Stimulated activated naive B cell treated with anti-CD40 and anti-IgM and Interleukin-4, amounts not matched to agents 10 μg/mL and 1 μg/mL and 100 μg/mL, for 72 hours (primary cell): ENCODE results near the gene ANO9.
"Not testable (repeated sequence)": the region's sequence is repeated elsewhere in the genome, so short reads cannot be mapped to it uniquely, and the experiment has no call there.

ENCODE experiments used
- ATAC-seq, 2 donors: fragments of 150-1000 bp; cut with Tn5 transposase; replicated peaks; 2 replicates each; pipeline ENCODE4 v1.10.0; 2021; ENCODE audit warnings: moderate library complexity in 1 of 2
- DNase-seq: peaks from one replicate; pipeline ENCODE4 v3.0.0; 2021
- H3K27ac Mint-ChIP-seq: one replicate; pipeline ENCODE4 v1.8.0; 2022; ENCODE audit warnings: mild to moderate bottlenecking, mixed read lengths
- H3K27me3 Mint-ChIP-seq, 2 donors: one replicate each; pipeline ENCODE4 v1.8.0; 2022; ENCODE audit warnings: mixed read lengths in 2 of 2
- H3K36me3 Mint-ChIP-seq, 2 donors: one replicate each; pipeline ENCODE4 v1.8.0; 2022; ENCODE audit warnings: mixed read lengths in 2 of 2, mild to moderate bottlenecking in 1 of 2
- H3K4me1 Mint-ChIP-seq, 2 donors: one replicate each; pipeline ENCODE4 v1.8.0; 2022; ENCODE audit warnings: mixed read lengths in 2 of 2, mild to moderate bottlenecking in 1 of 2
- H3K4me3 Mint-ChIP-seq, 2 donors: one replicate each; pipeline ENCODE4 v1.8.0; 2022; ENCODE audit warnings: mild to moderate bottlenecking in 2 of 2, mixed read lengths in 2 of 2, moderate library complexity in 1 of 2
- H3K9me3 Mint-ChIP-seq, 2 donors: one replicate each; pipeline ENCODE4 v1.8.0; 2022; ENCODE audit warnings: mixed read lengths in 2 of 2, mild to moderate bottlenecking in 1 of 2

Gene ANO9

DNA sequence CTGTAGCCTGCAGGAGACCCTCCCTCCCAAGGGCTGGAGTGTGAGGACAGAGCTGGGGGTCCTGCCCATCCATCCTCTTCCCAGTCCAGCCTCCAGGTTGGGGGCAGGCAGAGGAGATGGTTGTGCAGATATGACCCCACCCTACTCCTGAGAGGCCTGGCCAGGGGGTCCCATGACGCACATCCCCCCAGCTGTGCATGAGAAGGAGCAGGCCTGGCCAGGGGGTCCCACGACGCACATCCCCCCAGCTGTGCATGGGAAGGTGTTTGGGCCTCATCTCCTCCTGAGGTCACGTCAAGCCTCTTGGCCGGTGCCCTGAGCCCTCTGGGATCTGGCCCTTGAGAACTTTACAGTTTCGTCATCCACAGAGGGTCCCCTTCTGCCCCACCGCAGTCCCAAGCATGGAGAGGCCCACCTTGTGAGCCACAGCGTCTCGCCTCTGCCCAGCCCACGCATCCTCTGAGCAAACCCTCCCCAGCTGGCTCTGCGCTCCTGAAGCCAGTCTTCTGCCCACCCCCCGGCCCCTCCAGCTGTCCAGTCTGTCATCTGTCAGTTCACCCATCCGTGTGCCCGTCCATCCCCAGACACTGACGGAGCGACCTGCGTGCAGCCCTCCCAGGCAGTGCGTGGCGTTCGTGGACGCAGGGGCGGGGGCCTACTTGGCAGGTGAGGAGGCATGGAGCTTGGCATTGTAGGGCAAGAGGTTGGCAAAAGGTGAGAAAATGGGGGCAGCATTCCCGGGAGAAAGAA is 2.3 kb downstream of the ANO9 start:
- H3K4me3 Mint-ChIP-seq, result no peak overlapping the region
- H3K27ac Mint-ChIP-seq, result peak overlapping the region; percentile 69
- no peaks in the 10 kb centered on the region for H3K9me3 Mint-ChIP-seq
- H3K4me1 Mint-ChIP-seq, result peaks cover 15 to 20% of the 10 kb centered on the region in 2 donors
- H3K27me3 Mint-ChIP-seq, result peaks cover 4 to 23% of the 10 kb centered on the region in 2 donors
- ATAC-seq, result no peak
- peaks cover 4 to 7% of the 10 kb centered on the region in 2 donors for H3K36me3 Mint-ChIP-seq
- no peak for DNase-seq

DNA sequence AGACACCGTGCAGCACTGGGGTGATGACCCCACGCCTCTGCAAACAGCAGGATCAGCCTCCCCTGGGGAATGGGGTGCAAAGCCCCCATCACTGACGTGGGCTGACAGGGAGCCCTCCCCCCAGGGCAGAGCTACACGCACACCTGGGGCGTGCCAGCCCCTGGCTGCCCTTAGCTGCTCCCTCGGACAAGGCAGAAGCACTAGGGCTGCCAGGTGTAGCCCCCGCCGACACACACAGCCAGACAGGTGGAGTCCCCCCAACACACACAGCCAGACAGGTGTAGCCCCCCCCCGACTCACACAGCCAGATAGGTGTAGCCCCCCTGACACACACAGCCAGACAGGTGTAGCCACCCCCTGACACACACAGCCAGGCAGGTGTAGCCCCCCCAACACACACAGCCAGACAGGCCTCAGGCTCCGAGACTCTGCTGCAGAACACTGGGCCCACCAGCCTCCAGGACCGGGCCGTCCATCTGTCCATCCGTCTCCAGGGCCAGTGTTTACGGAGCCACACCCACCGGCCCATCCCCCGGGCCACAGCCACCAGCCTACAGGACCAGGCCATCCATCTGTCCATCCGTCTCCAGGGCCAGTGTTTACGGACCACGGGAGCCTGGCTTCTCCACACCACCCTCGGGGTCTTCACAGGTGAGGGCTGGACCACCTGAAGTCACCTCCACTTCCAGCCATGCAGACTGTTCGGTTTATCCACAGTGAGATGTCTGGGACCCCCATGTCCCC is 3.5 kb downstream of the ANO9 start:
- ATAC-seq (no peak), DNase-seq (no peak)
- Mint-ChIP-seq H3K9me3 (no peaks in the 10 kb centered on the region), H3K4me1 (peaks cover 15 to 18% of the 10 kb centered on the region in 2 donors), H3K27ac (no peak overlapping the region), H3K36me3 (peaks cover 4 to 7% of the 10 kb centered on the region in 2 donors), H3K27me3 (peaks cover 4 to 17% of the 10 kb centered on the region in 2 donors), H3K4me3 (no peak overlapping the region)

DNA sequence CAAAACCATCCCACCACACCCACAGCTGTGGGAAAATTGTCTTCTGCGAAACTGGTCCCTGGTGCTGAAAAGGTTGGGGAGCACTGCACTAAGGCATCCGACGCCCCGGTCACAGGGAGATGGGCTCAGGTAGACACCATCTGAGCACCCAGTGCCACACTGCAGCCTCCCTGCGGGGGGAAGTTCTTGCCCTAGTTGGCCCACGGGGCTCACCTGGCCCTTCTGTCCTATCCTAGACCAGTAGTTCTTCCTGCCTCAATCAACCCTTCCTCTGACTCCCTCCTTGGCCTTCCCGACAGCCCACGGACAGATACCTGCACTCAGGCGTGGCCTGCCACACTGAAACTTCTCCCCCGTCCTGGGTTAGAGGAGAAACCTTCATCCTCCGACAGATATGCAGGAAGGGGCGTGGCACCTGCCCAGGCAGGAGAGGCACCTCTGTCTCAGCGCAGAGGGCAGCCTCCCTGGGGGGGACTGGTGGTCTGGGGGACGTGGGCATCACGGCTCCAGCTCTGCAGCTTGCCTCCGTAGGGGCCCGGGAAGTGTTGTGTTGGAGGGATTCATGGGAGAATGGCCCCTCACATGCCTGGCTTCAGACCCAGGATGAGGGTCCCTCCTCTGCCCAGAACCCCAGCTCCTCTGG is 4.5 kb downstream of the ANO9 start:
- Mint-ChIP-seq H3K4me1 (peaks cover 15 to 18% of the 10 kb centered on the region in 2 donors), H3K36me3 (peaks cover 4 to 7% of the 10 kb centered on the region in 2 donors), H3K4me3 (no peak overlapping the region), H3K27me3 (peaks cover 4 to 17% of the 10 kb centered on the region in 2 donors), H3K9me3 (no peaks in the 10 kb centered on the region), H3K27ac (no peak overlapping the region)
- DNase-seq, result no peak
- no peak for ATAC-seq

DNA sequence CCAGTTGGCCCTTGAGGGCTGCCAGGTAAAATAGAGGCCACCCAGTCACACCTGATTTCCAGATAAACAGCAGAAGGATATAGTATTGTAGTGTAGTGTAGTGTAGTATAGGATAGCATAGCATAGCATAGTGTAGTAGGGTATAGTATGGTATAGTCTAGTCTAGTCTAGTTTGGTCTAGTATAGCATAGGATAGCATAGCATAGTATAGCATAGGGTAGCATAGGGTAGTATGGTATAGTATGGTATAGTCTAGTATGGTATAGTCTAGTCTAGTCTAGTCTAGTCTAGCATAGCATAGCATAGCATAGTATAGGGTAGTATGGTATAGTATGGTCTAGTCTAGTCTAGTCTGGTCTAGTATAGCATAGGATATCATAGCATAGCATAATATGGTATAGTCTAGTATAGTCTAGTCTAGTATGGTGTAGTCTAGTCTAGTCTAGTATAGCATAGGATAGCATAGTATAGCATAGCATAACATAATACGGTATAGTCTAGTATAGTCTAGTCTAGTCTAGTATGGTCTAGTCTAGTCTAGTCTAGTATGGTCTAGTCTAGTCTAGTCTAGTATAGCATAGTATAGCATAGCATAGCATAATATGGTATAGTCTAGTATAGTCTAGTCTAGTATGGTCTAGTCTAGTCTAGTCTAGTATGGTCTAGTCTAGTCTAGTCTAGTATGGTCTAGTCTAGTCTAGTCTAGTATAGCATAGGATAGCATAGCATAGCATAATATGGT is 6.6 kb downstream of the ANO9 start:
- not testable (repeated sequence) for H3K36me3 Mint-ChIP-seq

DNA sequence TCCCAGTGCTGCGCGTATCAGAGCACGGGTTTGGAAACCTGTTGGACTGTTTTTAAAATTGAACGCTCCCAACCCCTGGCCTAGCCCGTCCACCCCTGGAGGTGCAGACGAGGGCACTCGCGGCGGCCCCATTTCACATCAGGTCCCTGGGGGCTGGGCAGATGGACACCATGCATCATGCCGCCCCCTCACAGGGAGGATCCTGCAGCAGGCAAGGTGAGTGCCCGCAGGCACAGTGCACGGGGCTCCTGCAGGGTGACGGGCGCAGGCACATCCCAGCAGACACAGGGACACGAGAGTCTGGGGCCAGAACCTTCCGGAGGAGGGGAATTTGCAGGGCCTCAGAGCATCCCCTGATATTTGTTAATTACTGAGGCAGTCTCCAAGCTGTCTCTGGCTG is 7.3 kb downstream of the ANO9 start:
- peaks cover 4 to 9% of the 10 kb centered on the region in 2 donors for H3K36me3 Mint-ChIP-seq

More for the DNA sequence above, 6.6 kb downstream of the ANO9 start:
- H3K4me1 Mint-ChIP-seq, result peaks cover 0 to 12% of the 10 kb centered on the region in 2 donors
- H3K9me3 Mint-ChIP-seq, ATAC-seq, DNase-seq, H3K4me3 Mint-ChIP-seq, H3K27ac Mint-ChIP-seq, H3K27me3 Mint-ChIP-seq: not testable (repeated sequence)

DNA sequence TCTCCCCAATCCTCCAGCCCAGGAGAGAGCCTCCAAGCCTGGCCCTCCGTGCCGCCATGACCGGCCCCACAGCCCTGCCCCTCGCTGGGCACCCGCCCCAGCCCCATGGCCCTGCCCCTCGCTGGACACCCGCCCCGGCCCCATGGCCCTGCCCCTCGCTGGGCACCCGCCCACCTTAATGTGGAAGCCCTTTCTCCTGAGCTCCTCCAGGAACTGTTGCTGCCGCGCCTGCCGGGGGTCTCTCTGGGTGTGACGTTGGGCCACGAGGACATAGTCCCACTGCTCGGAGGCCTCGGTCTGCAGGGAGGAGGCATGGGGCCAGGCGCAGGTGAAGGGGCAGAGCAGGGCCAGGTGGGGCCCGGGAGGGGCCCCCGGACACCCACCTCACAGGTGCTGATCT is 8.2 kb downstream of the ANO9 start:
- no peak overlapping the region for H3K4me3 Mint-ChIP-seq
- DNase-seq (no peak), ATAC-seq (no peak)
- H3K36me3 Mint-ChIP-seq, result peaks cover 13 to 16% of the 10 kb centered on the region in 2 donors
- H3K4me1 Mint-ChIP-seq, result peaks cover 0 to 7% of the 10 kb centered on the region in 2 donors
- no peak overlapping the region for H3K27ac Mint-ChIP-seq
- H3K27me3 Mint-ChIP-seq, result no peaks in the 10 kb centered on the region
- H3K9me3 Mint-ChIP-seq, result no peaks in the 10 kb centered on the region

More for the DNA sequence above, 7.3 kb downstream of the ANO9 start:
- ATAC-seq (no peak), DNase-seq (no peak)
- peaks cover 0 to 8% of the 10 kb centered on the region in 2 donors for H3K4me1 Mint-ChIP-seq
- H3K27me3 Mint-ChIP-seq, result peaks cover 0 to 2% of the 10 kb centered on the region in 2 donors
- H3K27ac Mint-ChIP-seq, result no peak overlapping the region
- no peaks in the 10 kb centered on the region for H3K9me3 Mint-ChIP-seq
- H3K4me3 Mint-ChIP-seq, result no peak overlapping the region

DNA sequence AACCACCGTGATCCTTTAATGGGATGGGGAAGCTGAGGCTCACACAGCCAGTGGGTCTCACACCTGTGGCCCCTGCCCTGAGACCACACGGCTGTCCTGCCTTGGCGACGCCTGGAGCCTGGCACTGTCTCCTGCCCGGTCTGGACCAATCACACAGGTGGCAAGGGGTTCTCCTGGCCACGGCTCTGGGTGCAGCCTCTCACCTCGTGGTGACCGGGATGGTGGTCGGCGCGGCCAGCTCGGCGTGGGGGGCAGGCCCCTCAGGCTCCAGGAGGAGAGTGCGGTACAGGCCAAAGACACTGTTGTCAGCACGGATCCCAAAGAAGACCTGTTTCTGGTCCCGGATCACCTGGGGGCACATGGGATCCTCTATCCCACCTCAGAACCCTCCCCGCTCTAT is 8.7 kb downstream of the ANO9 start:
- DNase-seq, result no peak
- peaks cover 17% of the 10 kb centered on the region in 2 donors for H3K36me3 Mint-ChIP-seq
- ATAC-seq, result no peak
- no peak overlapping the region for H3K4me3 Mint-ChIP-seq
- H3K27me3 Mint-ChIP-seq, result no peaks in the 10 kb centered on the region
- peaks cover 0 to 5% of the 10 kb centered on the region in 2 donors for H3K4me1 Mint-ChIP-seq
- H3K9me3 Mint-ChIP-seq, result no peaks in the 10 kb centered on the region
- H3K27ac Mint-ChIP-seq, result no peak overlapping the region

DNA sequence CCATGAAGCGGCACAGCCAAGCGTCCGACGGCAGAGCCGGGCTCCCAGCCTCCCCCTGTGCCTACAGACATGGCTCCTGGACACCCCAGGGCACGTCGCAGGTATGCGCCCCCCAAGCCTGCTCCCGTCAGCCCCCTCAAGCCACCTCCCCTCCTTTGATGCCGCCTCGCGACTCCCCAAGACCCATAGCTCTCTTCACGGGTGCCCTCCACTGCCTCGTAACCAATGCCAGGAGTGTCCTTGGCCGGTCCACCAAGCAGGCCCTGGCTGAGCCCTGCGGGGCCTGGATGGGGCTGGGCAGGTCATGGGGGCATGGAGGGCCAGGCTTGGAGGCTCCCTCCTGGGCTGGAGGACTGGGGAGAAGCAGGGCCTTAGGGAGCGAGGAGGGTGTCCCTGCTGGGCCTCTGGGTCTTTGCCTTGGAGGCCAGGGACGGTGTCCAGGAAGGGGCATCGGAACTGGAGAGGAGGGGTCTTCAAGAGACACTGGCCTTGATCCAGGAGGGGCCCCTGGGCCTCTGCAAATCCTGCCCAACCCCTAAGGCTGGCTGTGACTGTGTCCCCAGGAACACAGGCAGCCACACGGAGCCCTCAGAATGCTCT is 9.2 kb downstream of the ANO9 start:
- H3K27me3 Mint-ChIP-seq, result no peaks in the 10 kb centered on the region
- H3K4me3 Mint-ChIP-seq, result no peak overlapping the region
- DNase-seq, result no peak
- no peaks in the 10 kb centered on the region for H3K9me3 Mint-ChIP-seq
- peaks cover 17% of the 10 kb centered on the region in 2 donors for H3K36me3 Mint-ChIP-seq
- ATAC-seq, result no peak
- H3K27ac Mint-ChIP-seq, result no peak overlapping the region
- H3K4me1 Mint-ChIP-seq, result peaks cover 0 to 5% of the 10 kb centered on the region in 2 donors

DNA sequence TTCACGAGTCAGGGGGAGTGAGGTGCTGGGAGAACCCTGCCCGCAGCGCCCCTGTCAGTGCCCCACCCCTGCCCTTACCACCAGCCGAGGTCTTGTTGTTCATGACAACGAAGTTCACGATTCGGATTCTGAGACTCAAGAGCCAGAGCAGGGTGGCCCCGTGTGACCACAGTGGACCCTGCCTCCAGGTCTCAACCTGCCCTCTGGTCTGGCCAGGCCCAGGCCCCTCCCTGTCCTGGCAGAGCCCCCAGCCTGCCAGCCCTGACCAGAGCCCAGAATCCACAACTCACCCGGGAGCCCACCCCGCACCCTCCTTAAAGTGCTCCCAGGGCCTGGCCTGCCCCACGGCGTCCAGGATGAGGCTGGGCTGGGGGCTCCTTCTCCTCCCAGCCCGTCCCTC is 9.9 kb downstream of the ANO9 start:
- no peaks in the 10 kb centered on the region for H3K9me3 Mint-ChIP-seq

DNA sequence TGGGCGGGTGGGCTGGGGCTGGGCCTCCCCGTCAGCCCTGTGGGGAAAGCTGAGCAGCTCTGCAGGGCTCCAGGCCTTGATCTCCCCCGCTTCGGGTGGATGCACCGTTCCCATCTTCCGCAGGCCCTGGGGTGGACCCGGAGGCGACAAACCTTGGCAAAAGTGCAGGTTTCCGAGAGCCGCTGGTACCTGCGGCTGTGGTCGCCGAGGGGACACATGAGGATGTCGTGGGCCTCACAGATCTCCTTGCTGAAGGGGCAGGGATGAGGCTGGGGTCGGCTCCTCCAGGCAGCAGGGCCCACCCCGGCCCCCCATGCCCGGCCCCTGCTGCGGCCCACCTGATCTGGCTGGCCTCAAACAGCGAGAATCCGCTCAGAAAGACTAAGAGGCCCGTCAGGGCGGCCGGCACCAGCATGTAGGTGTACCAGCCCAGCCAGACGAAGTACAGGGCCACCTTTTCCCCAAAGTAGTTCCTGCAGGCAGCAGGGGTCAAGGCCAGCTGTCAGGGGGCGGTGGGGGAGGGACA is 11.8 kb downstream of the ANO9 start:
- H3K36me3 Mint-ChIP-seq, result peaks cover 15 to 18% of the 10 kb centered on the region in 2 donors
- H3K27me3 Mint-ChIP-seq, result peaks cover 0 to 5% of the 10 kb centered on the region in 2 donors
- H3K27ac Mint-ChIP-seq, result no peak overlapping the region
- ATAC-seq (no peak), DNase-seq (no peak)
- H3K9me3 Mint-ChIP-seq, result peaks cover 0 to 2% of the 10 kb centered on the region in 2 donors
- no peak overlapping the region for H3K4me3 Mint-ChIP-seq
- no peaks in the 10 kb centered on the region for H3K4me1 Mint-ChIP-seq

More for the DNA sequence above, 9.9 kb downstream of the ANO9 start:
- no peaks in the 10 kb centered on the region for H3K27me3 Mint-ChIP-seq
- H3K27ac Mint-ChIP-seq, result no peak overlapping the region
- DNase-seq, result no peak
- peaks cover 0 to 2% of the 10 kb centered on the region in 2 donors for H3K4me1 Mint-ChIP-seq
- ATAC-seq, result no peak
- peaks cover 14 to 15% of the 10 kb centered on the region in 2 donors for H3K36me3 Mint-ChIP-seq
- no peak overlapping the region for H3K4me3 Mint-ChIP-seq

DNA sequence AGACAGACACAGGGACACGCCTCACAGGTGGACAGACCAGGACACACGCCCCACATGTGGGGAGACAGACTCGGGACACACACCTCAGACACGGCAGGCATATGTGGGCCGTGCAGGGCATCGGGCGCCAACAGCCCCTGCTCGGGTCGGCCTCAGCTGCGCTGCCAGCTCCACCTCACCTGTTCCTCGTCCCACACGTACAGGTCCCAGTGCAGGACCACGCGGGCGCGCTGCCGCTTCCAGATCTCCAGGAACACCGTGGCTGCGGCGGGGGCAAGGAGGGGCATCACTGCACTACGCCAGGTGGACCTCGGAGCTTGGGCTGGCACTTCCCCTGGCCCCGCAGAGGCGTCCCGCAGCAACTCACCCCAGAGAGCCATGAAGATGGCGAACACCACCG is 12.4 kb downstream of the ANO9 start:
- Mint-ChIP-seq H3K27me3 (peaks cover 4 to 11% of the 10 kb centered on the region in 2 donors), H3K36me3 (peaks cover 19 to 23% of the 10 kb centered on the region in 2 donors), H3K9me3 (peaks cover 4 to 6% of the 10 kb centered on the region in 2 donors), H3K4me1 (no peaks in the 10 kb centered on the region), H3K27ac (no peak overlapping the region), H3K4me3 (no peak overlapping the region)
- ATAC-seq (no peak), DNase-seq (no peak)

DNA sequence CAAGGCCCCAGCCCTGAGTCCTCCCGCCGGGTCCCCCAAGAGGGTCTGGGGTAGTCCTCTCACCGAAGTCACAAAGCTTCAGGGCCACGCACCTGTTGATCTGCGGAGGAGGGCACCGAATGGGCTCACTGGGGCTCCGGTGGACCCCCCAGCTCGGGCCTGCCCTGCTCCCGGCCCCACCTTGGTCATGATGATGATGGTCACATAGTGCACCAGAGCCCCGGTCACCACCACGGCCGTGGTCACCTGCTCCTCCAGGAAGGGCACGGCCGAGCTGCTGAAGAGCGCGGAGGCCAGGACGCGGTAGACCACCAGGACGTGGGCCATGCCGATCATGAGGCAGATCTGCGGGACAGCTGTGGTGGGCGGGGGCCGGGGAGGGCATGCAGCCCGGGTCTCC is 13.5 kb downstream of the ANO9 start:
- Mint-ChIP-seq H3K4me1 (no peaks in the 10 kb centered on the region), H3K27me3 (peaks cover 5 to 12% of the 10 kb centered on the region in 2 donors), H3K36me3 (peaks cover 21 to 29% of the 10 kb centered on the region in 2 donors), H3K27ac (no peak overlapping the region), H3K9me3 (peaks cover 6 to 7% of the 10 kb centered on the region in 2 donors), H3K4me3 (no peak overlapping the region)
- DNase-seq (no peak), ATAC-seq (no peak)

DNA sequence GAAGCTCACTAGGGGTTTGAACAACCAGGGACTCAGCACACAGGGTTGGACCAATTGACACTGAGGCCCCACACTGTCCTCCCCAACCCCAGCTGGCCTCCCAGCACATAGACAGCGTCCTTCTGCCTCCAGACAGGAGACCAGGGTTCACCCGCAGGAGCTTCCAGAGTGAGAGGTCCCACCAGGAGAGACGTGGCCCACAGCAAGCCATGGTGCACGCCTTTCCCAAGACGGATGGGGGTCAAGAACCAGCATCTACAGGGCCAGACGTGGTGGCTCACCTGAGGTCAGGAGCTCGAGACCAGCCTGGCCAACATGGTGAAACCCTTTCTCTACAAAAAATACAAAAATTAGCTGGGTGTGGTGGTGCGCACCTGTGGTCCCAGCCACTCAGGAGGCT is 15.0 kb downstream of the ANO9 start:
- H3K4me1 Mint-ChIP-seq, result no peaks in the 10 kb centered on the region
- peaks cover 6 to 7% of the 10 kb centered on the region in 2 donors for H3K9me3 Mint-ChIP-seq
- H3K27ac Mint-ChIP-seq, result no peak overlapping the region
- no peak overlapping the region for H3K4me3 Mint-ChIP-seq
- H3K27me3 Mint-ChIP-seq, result peaks cover 5 to 12% of the 10 kb centered on the region in 2 donors
- H3K36me3 Mint-ChIP-seq, result peaks cover 18 to 29% of the 10 kb centered on the region in 2 donors
- ATAC-seq, result no peak
- no peak for DNase-seq
